Thyroid gland (tissue), 4 donors: ENCODE measurements around the gene PRRT4. TPM values are rescaled to one million over a fixed set of nuclear protein-coding genes. Genes with fewer than 3 reads are reported as not detected.

Experiments used
- DNase-seq, 2 donors: peaks; one replicate each; pipeline ENCODE4 v3.0.0-alpha.2; 2019
- H3K27ac ChIP-seq, 3 donors: fragments of 200-600 bp; sonication (generic); 1 replicate in 2 of 3; 2 replicates in 1 of 3; pipeline ENCODE4 v1.5.1; 2016 to 2019; ENCODE audit warnings: mild to moderate bottlenecking in 1 of 3, moderate library complexity in 1 of 3
- H3K27me3 ChIP-seq: fragments of 200-600 bp; sonication (generic); one replicate; pipeline ENCODE4 v1.5.1; 2019
- H3K36me3 ChIP-seq, 2 donors: fragments of 200-600 bp; sonication (generic); one replicate each; pipeline ENCODE4 v1.5.1; 2016 to 2019
- H3K4me1 ChIP-seq, 2 donors: fragments of 200-600 bp; sonication (generic); one replicate each; pipeline ENCODE4 v1.5.1; 2017 to 2019
- H3K4me3 ChIP-seq, 3 donors: fragments of 200-600 bp; sonication (generic); replicated peaks in 1 of 3; 1 replicate in 2 of 3; 2 replicates in 1 of 3; pipeline ENCODE4 v1.5.1; 2016; ENCODE audit warnings: mild to moderate bottlenecking in 1 of 3
- H3K9me3 ChIP-seq: fragments of 200-600 bp; sonication (generic); one replicate; pipeline ENCODE4 v1.5.1; 2017
- POLR2A ChIP-seq, 2 donors: fragments of 450-650 bp; IDR thresholded peaks; one replicate each; pipeline ENCODE4 v1.6.1; 2017; ENCODE audit warnings: antibody characterized with exemption in 2 of 2, mild to moderate bottlenecking in 2 of 2, moderate library complexity in 1 of 2
- WGBS, 2 donors: methylation state at CpG; one replicate each; pipeline ENCODE4 v1.1.5; 2017; 5-methylcytosine and 5-hydroxymethylcytosine counted together
- intact Hi-C: fragments of 100-400 bp; cut with DNase I; formaldehyde crosslinking; loops from one replicate; pipeline ENCODE4 v1.15.1; 2023
- total RNA-seq, 4 donors: library from RNA; depleted of rRNA; stranded (reverse); fragments of >200 nt; gene quantifications; one replicate each; pipeline ENCODE4 v1.2.3, GENCODE V29; 2016
- TF ChIP-seq, protein P1 (sequence below), 6 experiments: fragments of 200-600 bp in 3 of 6; fragments of 450-650 bp in 3 of 6; sonication (generic) in 3 of 6; IDR thresholded peaks; one replicate each; pipeline ENCODE4 v1.5.1; 2016 to 2019; ENCODE audit warnings: antibody characterized with exemption in 6 of 6, mild to moderate bottlenecking in 2 of 6, inconsistent platforms in 1 of 6, moderate library complexity in 1 of 6

Gene PRRT4
- total RNA-seq, 4 donors from 2014 or later, result 0.78 to 1.1 TPM; not detected in 2

DNA sequence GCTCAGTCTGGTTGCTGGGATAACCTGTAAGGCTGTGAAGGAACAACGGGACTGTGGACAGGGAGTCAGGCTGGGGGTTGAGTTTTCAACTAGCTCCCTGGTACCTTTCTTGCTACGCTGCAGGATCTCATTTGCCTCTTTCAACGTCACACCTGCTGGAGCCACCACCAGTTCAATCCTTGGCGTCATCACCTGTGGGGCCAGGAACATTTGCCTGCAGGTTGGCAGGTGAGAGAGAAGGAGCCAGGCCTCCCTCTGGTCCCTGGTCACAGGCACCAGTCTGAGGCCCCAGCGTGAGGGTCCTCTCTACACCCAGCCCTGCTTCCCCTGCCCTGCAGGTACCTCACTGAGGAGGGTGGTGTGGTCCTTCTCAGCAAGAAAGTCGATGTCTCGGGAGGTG is 38.5 kb upstream of the PRRT4 start:
- 90 to 91% methylated on average over 4 to 5 of the region's 7 CpGs for WGBS, 2 donors
- H3K36me3 ChIP-seq, result peaks cover 17 to 32% of the 10 kb centered on the region in 2 donors
- no peak for DNase-seq
- H3K9me3 ChIP-seq, result no peaks in the 10 kb centered on the region
- no peak overlapping the region for H3K27ac ChIP-seq
- intact Hi-C loops, result no loop called here
- TF ChIP-seq POLR2A (IDR thresholded peaks at IDR 0.05), result no peak
- TF ChIP-seq, protein P1, sequence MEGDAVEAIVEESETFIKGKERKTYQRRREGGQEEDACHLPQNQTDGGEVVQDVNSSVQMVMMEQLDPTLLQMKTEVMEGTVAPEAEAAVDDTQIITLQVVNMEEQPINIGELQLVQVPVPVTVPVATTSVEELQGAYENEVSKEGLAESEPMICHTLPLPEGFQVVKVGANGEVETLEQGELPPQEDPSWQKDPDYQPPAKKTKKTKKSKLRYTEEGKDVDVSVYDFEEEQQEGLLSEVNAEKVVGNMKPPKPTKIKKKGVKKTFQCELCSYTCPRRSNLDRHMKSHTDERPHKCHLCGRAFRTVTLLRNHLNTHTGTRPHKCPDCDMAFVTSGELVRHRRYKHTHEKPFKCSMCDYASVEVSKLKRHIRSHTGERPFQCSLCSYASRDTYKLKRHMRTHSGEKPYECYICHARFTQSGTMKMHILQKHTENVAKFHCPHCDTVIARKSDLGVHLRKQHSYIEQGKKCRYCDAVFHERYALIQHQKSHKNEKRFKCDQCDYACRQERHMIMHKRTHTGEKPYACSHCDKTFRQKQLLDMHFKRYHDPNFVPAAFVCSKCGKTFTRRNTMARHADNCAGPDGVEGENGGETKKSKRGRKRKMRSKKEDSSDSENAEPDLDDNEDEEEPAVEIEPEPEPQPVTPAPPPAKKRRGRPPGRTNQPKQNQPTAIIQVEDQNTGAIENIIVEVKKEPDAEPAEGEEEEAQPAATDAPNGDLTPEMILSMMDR (IDR thresholded peaks at IDR 0.05), result no peak
- H3K4me3 ChIP-seq, result no peak overlapping the region
- peaks cover 4 to 7% of the 10 kb centered on the region in 2 donors for H3K4me1 ChIP-seq
- H3K27me3 ChIP-seq, result no peaks in the 10 kb centered on the region

DNA sequence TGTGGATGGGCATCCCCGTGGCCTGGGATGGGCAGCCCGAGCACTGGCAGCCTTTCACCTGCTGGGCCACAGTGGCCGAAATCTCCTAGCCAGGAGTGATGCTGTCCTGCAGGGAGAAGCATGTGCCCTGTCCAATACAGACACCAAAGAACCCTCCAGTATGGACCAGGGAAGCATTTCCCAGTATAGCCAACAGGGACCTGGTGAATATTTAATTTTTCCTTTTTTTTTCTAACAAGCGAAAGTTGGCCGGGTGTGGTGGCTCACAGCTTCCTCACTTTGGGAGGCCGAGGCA is 37.3 kb upstream of the PRRT4 start:
- peaks cover 26 to 32% of the 10 kb centered on the region in 2 donors for H3K36me3 ChIP-seq
- intact Hi-C loops, result no loop called here
- H3K27me3 ChIP-seq, result no peaks in the 10 kb centered on the region
- TF ChIP-seq, protein P1 (IDR thresholded peaks at IDR 0.05), result no peak
- no peak overlapping the region for H3K27ac ChIP-seq
- no peak for DNase-seq
- no peaks in the 10 kb centered on the region for H3K9me3 ChIP-seq
- 47 to 83% methylated on average over 4 to 6 of the region's 6 CpGs for WGBS, 2 donors
- no peaks in the 10 kb centered on the region for H3K4me1 ChIP-seq
- no peak overlapping the region for H3K4me3 ChIP-seq

DNA sequence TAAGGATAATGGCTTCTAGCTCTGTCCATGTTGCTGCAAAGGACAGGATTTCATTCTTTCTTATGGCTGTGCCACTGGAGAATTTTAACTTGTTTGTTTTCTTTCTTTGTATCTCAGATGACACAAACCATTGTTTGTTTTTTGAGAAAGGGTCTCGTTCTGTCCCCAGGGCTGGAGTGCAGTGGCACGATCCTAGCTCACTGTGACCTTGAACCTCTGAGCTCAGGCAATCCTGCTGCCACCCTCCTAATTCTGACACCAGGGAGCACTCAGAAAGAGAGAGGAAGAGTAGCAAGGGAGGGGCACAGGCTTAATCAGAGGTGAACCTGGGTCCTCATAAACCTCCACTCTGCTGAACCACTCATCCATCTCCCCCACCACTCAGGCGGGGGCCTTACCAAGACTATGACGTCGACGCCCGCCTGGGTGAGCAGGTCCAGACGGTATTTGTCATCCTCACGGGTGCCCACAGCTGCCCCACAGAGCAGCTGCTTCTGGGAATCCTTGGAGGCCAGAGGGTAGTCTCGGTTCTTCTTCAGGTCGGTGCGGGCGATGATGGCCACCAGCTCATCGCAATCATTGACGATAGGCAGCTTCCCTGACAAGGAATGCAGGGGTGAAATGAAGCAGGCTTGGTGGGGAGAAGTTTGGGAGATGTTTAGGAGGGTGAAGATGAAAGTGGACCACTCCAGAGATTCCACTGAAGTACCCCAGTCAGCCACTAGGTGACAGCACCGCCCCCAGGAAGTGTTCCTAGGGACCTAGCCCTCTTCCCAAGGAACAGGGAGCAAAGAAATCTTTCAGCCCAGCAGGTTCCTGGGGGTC is 36.7 kb upstream of the PRRT4 start:
- intact Hi-C loops, result no loop called here
- Histone ChIP-seq H3K36me3 (peaks cover 26 to 32% of the 10 kb centered on the region in 2 donors), H3K27ac (no peak overlapping the region), H3K27me3 (no peaks in the 10 kb centered on the region), H3K9me3 (no peaks in the 10 kb centered on the region), H3K4me3 (no peak overlapping the region), H3K4me1 (no peaks in the 10 kb centered on the region)
- peak; percentile 50 to 54 for DNase-seq
- no peak for TF ChIP-seq POLR2A (IDR thresholded peaks at IDR 0.05)
- TF ChIP-seq, protein P1 (IDR thresholded peaks at IDR 0.05), result peak; percentile 72 to 94 (median 84)
- WGBS, 2 donors, result 68 to 75% methylated on average over 16 of the region's 16 CpGs

DNA sequence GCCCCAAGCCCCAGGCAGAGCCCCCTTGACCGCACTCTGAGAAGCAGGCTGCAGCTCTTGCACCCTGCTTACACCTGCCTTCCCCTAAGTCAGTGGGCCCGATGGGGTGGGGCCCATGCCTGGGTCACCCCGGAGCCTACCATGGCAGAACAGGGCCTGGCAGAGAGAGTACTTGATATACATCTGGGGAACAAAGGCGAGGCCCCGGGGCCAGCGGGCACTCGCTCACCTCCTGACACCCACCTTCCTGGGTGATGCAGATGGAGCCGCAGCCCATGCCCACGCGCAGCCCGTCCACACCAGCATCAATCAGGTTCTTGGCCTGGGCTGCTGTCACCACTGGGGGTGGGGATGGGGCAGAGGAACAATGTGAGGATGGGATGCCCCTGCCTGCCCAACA is 34.9 kb upstream of the PRRT4 start:
- no peaks in the 10 kb centered on the region for H3K4me1 ChIP-seq
- intact Hi-C loops, result no loop called here
- H3K27me3 ChIP-seq, result no peaks in the 10 kb centered on the region
- H3K36me3 ChIP-seq, result peaks cover 26 to 32% of the 10 kb centered on the region in 2 donors
- 94% methylated on average over 5 to 9 of the region's 11 CpGs for WGBS, 2 donors
- no peak for TF ChIP-seq POLR2A (IDR thresholded peaks at IDR 0.05)
- TF ChIP-seq, protein P1 (IDR thresholded peaks at IDR 0.05), result no peak
- no peaks in the 10 kb centered on the region for H3K9me3 ChIP-seq
- DNase-seq, result no peak
- no peak overlapping the region for H3K27ac ChIP-seq
- H3K4me3 ChIP-seq, result no peak overlapping the region

DNA sequence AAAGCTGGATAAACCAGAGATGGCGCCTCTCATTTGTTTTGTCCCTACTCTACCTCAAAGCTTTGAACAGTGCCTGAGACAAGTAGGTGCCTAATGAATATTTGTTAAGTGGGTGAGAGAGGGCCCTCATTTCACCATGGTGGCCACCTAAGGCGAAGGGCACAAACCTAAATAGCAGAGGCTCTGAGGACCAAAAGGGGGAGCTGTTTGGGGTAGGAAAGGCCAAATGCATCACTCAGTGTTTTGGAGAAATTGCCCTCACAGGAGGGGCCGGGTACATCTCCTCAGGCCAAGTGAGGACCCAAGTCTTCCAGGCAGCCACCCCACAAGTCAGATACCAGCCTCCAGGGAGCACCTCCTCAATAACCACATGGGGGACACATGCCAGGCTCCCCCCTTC is 34.3 kb upstream of the PRRT4 start:
- Histone ChIP-seq H3K27ac (no peak overlapping the region), H3K9me3 (no peaks in the 10 kb centered on the region), H3K4me3 (no peak overlapping the region), H3K4me1 (no peaks in the 10 kb centered on the region), H3K36me3 (peaks cover 26 to 31% of the 10 kb centered on the region in 2 donors), H3K27me3 (no peaks in the 10 kb centered on the region)
- TF ChIP-seq POLR2A (IDR thresholded peaks at IDR 0.05), result no peak
- TF ChIP-seq, protein P1 (IDR thresholded peaks at IDR 0.05), result no peak
- DNase-seq, result no peak
- intact Hi-C loops, result loop anchor here (2.0 kb wide), 1 partner anchor 27 kb away; no protein-coding TSS in a partner anchor
- WGBS, 2 donors, result 96 to 98% methylated on average over 3 of the region's 3 CpGs
